Fibroblast of the aortic adventitia (primary cell): ENCODE results near the gene GNA12. TPM values are rescaled to one million over a fixed set of nuclear protein-coding genes. Genes with fewer than 3 reads are reported as not detected.

Experiments
- DNase-seq: peaks from one replicate; pipeline ENCODE4 v3.0.0-alpha.2; 2010; ENCODE audit warnings: low read depth
- H3K4me3 ChIP-seq: 2 replicates; pipeline ENCODE4 v1.5.1; 2011; ENCODE audit warnings: low read depth, mild to moderate bottlenecking, control low read depth, low read length, moderate library complexity
- total RNA-seq: library from RNA; depleted of rRNA; stranded (reverse); fragments of >200 nt; gene quantifications from 2 replicates; pipeline ENCODE4 v1.2.3, GENCODE V29; 2012; ENCODE audit warnings: low replicate concordance
- TF ChIP-seq, protein P1 (sequence below): IDR thresholded peaks from 2 replicates; pipeline ENCODE4 v1.5.1; 2011; ENCODE audit warnings: mild to moderate bottlenecking, low read length, control low read depth, inconsistent platforms; ENCODE audit not compliant: insufficient read depth

The GNA12 gene
- total RNA-seq, 1 donor, result 16.2 TPM

DNA sequence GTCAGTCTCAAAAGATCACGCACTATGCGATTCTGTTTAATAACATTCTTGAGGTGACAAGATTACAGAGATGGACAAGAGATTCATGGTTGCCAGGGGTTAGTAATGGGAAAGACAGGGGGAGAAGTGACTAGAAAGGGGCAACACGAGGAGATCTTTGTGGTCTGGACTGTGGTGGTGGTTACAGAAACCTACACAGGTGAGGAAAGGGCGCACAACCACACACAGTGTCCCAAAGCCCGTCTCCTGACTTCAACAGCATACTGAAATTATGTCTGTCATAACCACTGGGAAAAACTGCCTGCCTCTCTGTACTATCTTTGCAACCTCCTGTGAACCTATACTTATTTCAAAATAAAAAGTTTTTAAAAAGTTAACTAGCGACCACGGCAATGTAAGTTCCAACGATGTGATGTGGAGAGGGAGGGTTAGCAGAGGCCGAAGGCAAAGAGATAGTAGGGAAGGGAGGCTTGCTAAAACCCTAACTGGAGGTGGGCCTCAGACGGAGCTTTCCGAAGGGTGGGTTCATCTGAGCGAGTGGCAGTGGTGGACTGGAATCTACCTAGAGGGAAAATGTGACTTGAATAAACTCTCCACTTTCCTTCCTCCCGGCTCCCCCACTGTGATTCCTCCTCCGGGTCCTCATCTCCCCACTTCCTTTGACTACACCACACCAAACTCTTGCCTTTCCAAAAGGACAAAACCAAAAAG is 43.7 kb downstream of the GNA12 start:
- TF ChIP-seq, protein P1, sequence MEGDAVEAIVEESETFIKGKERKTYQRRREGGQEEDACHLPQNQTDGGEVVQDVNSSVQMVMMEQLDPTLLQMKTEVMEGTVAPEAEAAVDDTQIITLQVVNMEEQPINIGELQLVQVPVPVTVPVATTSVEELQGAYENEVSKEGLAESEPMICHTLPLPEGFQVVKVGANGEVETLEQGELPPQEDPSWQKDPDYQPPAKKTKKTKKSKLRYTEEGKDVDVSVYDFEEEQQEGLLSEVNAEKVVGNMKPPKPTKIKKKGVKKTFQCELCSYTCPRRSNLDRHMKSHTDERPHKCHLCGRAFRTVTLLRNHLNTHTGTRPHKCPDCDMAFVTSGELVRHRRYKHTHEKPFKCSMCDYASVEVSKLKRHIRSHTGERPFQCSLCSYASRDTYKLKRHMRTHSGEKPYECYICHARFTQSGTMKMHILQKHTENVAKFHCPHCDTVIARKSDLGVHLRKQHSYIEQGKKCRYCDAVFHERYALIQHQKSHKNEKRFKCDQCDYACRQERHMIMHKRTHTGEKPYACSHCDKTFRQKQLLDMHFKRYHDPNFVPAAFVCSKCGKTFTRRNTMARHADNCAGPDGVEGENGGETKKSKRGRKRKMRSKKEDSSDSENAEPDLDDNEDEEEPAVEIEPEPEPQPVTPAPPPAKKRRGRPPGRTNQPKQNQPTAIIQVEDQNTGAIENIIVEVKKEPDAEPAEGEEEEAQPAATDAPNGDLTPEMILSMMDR, result no peak

DNA sequence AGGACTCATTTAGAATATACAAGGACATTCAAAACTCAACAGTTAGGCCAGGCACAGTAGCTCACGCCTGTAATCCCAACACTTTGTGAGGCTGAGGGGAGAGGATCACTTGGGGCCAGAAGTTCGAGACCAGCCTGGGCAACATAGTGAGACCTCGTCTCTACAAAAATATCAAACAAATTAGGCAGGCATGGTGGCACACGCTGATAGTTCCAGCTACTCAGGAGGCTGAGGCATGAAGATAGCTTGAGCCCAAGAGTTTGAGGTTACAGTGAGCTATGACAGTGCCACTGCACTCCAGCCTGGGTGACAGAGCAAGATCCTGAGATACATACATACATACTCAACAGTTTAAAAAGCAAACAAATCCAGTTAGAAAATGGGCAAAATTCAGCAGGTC is 44.9 kb downstream of the GNA12 start:
- no peak overlapping the region for H3K4me3 ChIP-seq
- DNase-seq, result no peak
- TF ChIP-seq, protein P1, result no peak

More for the DNA sequence above, 43.7 kb downstream of the GNA12 start:
- H3K4me3 ChIP-seq, result no peak overlapping the region
- DNase-seq, result no peak

DNA sequence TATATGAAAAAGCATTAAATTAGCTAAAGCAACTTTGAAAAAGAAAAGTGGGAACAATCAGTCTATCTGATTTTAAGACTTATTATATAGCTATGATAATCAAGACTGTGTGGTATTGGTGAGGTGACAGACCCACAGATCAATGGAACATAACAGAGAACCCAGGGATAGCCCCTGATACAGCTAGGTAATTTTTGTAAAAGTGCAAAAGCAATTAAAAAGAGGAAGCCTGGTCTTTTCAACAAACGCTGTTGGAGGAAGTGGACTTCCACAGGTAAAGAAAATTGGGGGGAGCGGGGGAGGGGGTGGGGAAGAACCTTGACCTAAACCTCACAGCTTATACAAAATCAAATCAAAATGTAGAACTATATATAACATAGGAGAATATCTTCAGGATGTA is 45.4 kb downstream of the GNA12 start:
- H3K4me3 ChIP-seq, result no peak overlapping the region
- DNase-seq, result no peak
- TF ChIP-seq, protein P1, result no peak

DNA sequence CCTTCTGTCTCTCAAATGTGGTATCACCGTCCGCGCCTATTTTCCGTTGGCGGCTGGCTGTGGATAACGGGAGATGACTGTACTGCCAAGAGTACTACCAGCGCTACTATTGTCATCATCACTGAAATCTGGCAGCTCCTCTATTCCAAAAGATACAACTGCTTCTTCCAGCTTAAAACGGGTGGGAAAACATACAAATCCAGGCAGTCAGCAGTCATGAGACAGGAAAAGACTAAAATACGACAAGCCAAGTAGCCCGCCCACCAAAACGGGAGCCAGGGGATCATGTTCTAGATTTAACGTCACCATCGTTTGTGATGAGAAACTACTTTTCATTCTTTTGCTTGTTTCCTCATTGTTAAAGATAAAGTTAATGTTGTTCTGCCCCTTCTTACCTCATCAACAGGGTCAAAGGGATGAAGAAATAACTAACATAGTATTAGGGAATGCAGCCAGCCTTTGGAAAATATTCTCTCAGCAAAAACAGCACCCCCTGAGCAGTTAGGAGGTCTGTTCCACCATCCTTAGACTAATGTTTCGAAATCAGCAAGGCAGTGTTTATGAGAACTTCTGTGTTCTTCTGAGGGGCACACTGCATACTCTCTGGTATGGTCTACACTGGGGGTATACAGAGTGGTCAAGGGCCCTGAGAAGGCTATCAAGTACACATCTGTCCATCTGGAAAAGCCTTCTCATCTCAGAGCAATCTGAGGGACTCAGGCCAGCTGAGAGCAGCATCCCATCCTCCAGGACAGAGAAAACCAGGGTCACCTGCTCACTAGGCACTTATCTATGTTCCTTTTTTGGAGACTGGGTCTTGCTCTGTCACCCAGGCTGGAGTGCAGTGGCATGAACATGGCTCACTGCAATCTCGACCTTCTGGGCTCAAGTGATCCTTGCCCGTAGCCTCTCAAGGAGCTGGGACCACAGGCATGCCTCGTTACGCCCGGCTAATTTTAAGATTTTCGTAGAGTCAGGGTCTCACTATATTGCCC is 47.5 kb downstream of the GNA12 start:
- peak; percentile 97 for DNase-seq
- TF ChIP-seq, protein P1, result no peak
- H3K4me3 ChIP-seq, result peak overlapping the region; percentile 32

DNA sequence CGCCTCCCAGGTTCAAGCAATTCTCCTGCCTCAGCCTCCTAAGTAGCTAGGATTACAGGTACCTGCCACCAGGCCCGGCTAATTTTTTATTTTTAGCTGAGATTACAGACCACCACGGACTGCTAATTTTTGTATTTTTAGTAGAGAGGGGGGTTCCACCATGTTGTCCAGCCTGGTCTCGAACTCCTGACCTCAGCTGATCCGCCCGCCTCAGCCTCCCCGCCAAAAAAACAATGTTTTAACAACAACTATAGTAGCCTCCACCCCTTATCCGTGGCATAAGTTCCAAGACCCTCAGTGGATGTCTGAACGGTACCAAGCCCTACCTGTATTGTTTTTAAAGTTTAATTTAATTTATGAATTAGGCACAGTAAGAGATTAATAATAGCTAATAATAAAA is 48.2 kb downstream of the GNA12 start:
- peak overlapping the region; percentile 8 for H3K4me3 ChIP-seq
- TF ChIP-seq, protein P1, result no peak
- DNase-seq, result no peak

DNA sequence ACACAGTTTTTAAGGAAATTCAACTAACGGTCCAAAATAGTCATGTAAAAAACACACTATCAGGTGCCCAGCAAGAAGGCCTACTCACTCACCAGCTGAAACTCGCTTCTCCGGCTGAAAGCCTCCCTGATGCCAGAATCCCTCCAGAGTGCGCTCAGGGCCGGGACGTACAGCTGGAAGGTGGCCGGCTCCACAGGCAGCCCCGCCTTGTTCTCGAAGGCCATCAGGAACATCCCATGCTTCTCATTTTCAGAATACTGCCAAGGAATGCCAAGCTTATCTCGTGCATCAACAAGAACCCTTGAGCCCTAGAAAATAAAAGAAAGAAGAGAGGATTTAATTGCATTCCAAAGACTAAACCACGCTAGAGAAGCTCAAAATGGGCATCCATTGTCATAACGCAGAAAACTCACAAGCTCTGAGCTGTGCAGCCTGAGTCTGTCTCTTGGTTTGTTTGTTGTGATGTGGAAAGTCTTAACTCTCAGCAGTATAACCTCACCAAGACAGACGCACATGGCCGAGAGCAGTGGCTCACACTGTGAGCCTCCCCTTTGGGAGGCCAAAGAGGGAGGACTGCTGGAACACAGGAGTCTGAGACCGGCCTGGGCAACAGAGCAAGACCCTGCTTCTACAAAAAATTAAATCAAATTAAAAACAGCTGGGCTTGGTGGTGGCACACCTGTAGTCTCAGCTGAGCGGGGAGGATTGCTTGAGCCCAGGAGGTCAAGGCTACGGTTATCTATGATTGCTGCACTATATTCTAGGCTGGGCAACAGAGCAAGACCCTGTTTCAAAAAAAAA is 49.1 kb downstream of the GNA12 start:
- TF ChIP-seq, protein P1, result no peak
- DNase-seq, result no peak
- no peak overlapping the region for H3K4me3 ChIP-seq
